Measurements from ENCODE around the gene TRIM15. TPM values are rescaled to one million over a fixed set of nuclear protein-coding genes. Genes with fewer than 3 reads are reported as not detected.
A peak's percentile ranks its signal among the peaks of the same experiment; 100 is the strongest.

TRIM15 gene
- total and polyA plus RNA-seq, 9 of the 15 experiments (the other 6 are each of a cell fraction or from before 2014, with no cell fraction given): 0.06 to 2.6 (median 0.83) TPM

GRCh38 chr6:30164714-30165113 lies 1.4 kb downstream of the TRIM15 start:
- no peak overlapping the region for H3K4me3 ChIP-seq
- no peaks in the 10 kb centered on the region for H3K36me3 ChIP-seq (ENCODE audit: control insufficient read depth, insufficient read depth, low read length)
- H2AFZ ChIP-seq (ENCODE audit: low read depth, low read length): no peak overlapping the region
- TF ChIP-seq, protein P1, sequence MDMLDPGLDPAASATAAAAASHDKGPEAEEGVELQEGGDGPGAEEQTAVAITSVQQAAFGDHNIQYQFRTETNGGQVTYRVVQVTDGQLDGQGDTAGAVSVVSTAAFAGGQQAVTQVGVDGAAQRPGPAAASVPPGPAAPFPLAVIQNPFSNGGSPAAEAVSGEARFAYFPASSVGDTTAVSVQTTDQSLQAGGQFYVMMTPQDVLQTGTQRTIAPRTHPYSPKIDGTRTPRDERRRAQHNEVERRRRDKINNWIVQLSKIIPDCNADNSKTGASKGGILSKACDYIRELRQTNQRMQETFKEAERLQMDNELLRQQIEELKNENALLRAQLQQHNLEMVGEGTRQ (CRISPR knock-in tag; IDR thresholded peaks at IDR 0.05): 0 out of 2 replicates have a peak, but pooled peaks have one; percentile 9
- TF ChIP-seq TFE3 (CRISPR knock-in tag; IDR thresholded peaks at IDR 0.05): no peak
- TF ChIP-seq, protein P2, sequence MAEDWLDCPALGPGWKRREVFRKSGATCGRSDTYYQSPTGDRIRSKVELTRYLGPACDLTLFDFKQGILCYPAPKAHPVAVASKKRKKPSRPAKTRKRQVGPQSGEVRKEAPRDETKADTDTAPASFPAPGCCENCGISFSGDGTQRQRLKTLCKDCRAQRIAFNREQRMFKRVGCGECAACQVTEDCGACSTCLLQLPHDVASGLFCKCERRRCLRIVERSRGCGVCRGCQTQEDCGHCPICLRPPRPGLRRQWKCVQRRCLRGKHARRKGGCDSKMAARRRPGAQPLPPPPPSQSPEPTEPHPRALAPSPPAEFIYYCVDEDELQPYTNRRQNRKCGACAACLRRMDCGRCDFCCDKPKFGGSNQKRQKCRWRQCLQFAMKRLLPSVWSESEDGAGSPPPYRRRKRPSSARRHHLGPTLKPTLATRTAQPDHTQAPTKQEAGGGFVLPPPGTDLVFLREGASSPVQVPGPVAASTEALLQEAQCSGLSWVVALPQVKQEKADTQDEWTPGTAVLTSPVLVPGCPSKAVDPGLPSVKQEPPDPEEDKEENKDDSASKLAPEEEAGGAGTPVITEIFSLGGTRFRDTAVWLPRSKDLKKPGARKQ (CRISPR knock-in tag; IDR thresholded peaks at IDR 0.05): no peak
- no TSS peak for BruUV-seq (replicated peaks)
- no peaks in the 10 kb centered on the region for H3K79me2 ChIP-seq (ENCODE audit: control insufficient read depth, insufficient read depth, low read length)
- H3K9me1 ChIP-seq (ENCODE audit: control insufficient read depth, insufficient read depth, low read length): no peaks in the 10 kb centered on the region
- intact Hi-C loops (cut with micrococcal nuclease): no loop called here
- DNase-seq (ENCODE audit: extremely low read depth in 1 of 4, low spot score in 3 of 4): no peak
- WGBS (ENCODE audit: insufficient coverage, low coverage, missing lambda C conversion rate): 5% methylated on average over 4 of the region's 4 CpGs
- no peak for ATAC-seq
- no peak overlapping the region for H3K9ac ChIP-seq (ENCODE audit: insufficient read depth in 1 of 2, low read depth in 2 of 2, low read length in 2 of 2)
- H3K9me3 ChIP-seq (replicated peaks; ENCODE audit: control insufficient read depth, insufficient read depth, low read depth, low read length): no peaks in the 10 kb centered on the region
- no peak for FAIRE-seq
- ChIA-PET CTCF (ENCODE audit: low intra/inter-chr PET ratio) (no interaction called here), POLR2A (interaction anchor here (0.7 kb wide), 1 partner anchor 156 kb away, joined by 3 read pairs; no protein-coding TSS in a partner anchor)
- no peaks in the 10 kb centered on the region for H4K20me1 ChIP-seq (replicated peaks; ENCODE audit: control insufficient read depth, insufficient read depth, low read length)
- peaks cover 0 to 14% of the 10 kb centered on the region in 2 experiments; a peak in 4 of 5 replicates for H3K4me1 ChIP-seq (replicated peaks in 1 of 2; ENCODE audit: control insufficient read depth in 2 of 2, insufficient read depth in 2 of 2, low read length in 2 of 2)
- peaks cover 8 to 40% of the 10 kb centered on the region in 2 experiments; a peak in 4 of 5 replicates for H3K27me3 ChIP-seq (ENCODE audit: control insufficient read depth in 2 of 2, insufficient read depth in 2 of 2, low read length in 2 of 2)
- H3K27ac ChIP-seq (ENCODE audit: extremely low read depth, low read depth, low read length): no peak overlapping the region
- in situ Hi-C loops (cut with MboI): no loop called here
- peak overlapping the region; percentile 52; the same call in 1 of the 2 replicates for H3K4me2 ChIP-seq (ENCODE audit: insufficient read depth, low read length)

Measured in K562 (cell line).